Measurements from ENCODE around the gene PTH2R.

GRCh38 chr2:208386541-208386940, 20.1 kb upstream of the PTH2R start:
- TF ChIP-seq MXI1 (IDR thresholded peaks at IDR 0.05; ENCODE audit: low read depth, low read length) = no peak
- TF ChIP-seq ETV6 (IDR thresholded peaks at IDR 0.05; ENCODE audit: borderline replicate concordance in 1 of 2, low read depth in 2 of 2, low read length in 1 of 2) = no peak
- no peak for TF ChIP-seq ETV6 (CRISPR knock-in tag; IDR thresholded peaks at IDR 0.05; ENCODE audit: borderline replicate concordance)
- no peak for TF ChIP-seq NFXL1 (CRISPR knock-in tag; IDR thresholded peaks at IDR 0.05)
- no peak for TF ChIP-seq ZNF239 (CRISPR knock-in tag; IDR thresholded peaks at IDR 0.05)
- no peak for TF ChIP-seq RHOXF2B (CRISPR knock-in tag; conservative IDR thresholded peaks at IDR 0.05)
